Mucosa of stomach (tissue), 1 donor: Measurements from ENCODE around the gene CLINT1.

Experiments used
- H3K27me3 ChIP-seq: one replicate; pipeline ENCODE4 v1.7.0; 2013; ENCODE audit warnings: mild to moderate bottlenecking, low read length; ENCODE audit not compliant: control insufficient read depth, insufficient read depth
- H3K36me3 ChIP-seq: one replicate; pipeline ENCODE4 v1.7.0; 2013; ENCODE audit warnings: low read length; ENCODE audit not compliant: control insufficient read depth, insufficient read depth
- H3K4me1 ChIP-seq: one replicate; pipeline ENCODE4 v1.7.0; 2013; ENCODE audit warnings: mild to moderate bottlenecking, low read length; ENCODE audit not compliant: control insufficient read depth, insufficient read depth
- H3K4me3 ChIP-seq: one replicate; pipeline ENCODE4 v1.7.0; 2013; ENCODE audit warnings: low read length
- H3K9ac ChIP-seq: one replicate; pipeline ENCODE4 v1.7.0; 2013; ENCODE audit warnings: mild to moderate bottlenecking, low read length, moderate library complexity
- H3K9me3 ChIP-seq: one replicate; pipeline ENCODE4 v1.7.0; 2013; ENCODE audit warnings: mild to moderate bottlenecking, low read length, moderate library complexity; ENCODE audit not compliant: control insufficient read depth
- donor health status: Pancreatic carcinoma.

Gene CLINT1

GRCh38 chr5:157828105-157828943 lies 30.6 kb downstream of the CLINT1 start:
- Histone ChIP-seq H3K4me1 (peaks cover 24% of the 10 kb centered on the region), H3K27me3 (no peaks in the 10 kb centered on the region), H3K9ac (no peak overlapping the region)

GRCh38 chr5:157827423-157827822 lies 31.5 kb downstream of the CLINT1 start:
- H3K27me3 ChIP-seq: no peaks in the 10 kb centered on the region
- H3K4me1 ChIP-seq: peaks cover 26% of the 10 kb centered on the region
- no peaks in the 10 kb centered on the region for H3K36me3 ChIP-seq
- H3K9me3 ChIP-seq: no peaks in the 10 kb centered on the region
- H3K9ac ChIP-seq: no peak overlapping the region
- H3K4me3 ChIP-seq: no peak overlapping the region

More at GRCh38 chr5:157828105-157828943, 30.6 kb downstream of the CLINT1 start:
- Histone ChIP-seq H3K9me3 (no peaks in the 10 kb centered on the region), H3K36me3 (no peaks in the 10 kb centered on the region), H3K4me3 (no peak overlapping the region)

GRCh38 chr5:157823655-157824054 lies 35.3 kb downstream of the CLINT1 start:
- Histone ChIP-seq H3K36me3 (no peaks in the 10 kb centered on the region), H3K4me3 (no peak overlapping the region), H3K4me1 (peaks cover 37% of the 10 kb centered on the region), H3K9me3 (no peaks in the 10 kb centered on the region), H3K27me3 (no peaks in the 10 kb centered on the region), H3K9ac (no peak overlapping the region)

- no peak overlapping the region for H3K9ac ChIP-seq
- H3K27me3 ChIP-seq: no peaks in the 10 kb centered on the region
- H3K36me3 ChIP-seq: no peaks in the 10 kb centered on the region
- H3K4me3 ChIP-seq: no peak overlapping the region
- H3K4me1 ChIP-seq: peaks cover 27% of the 10 kb centered on the region
- no peaks in the 10 kb centered on the region for H3K9me3 ChIP-seq
Measured at GRCh38 chr5:157821822-157822622, 36.9 kb downstream of the CLINT1 start.

DNA sequence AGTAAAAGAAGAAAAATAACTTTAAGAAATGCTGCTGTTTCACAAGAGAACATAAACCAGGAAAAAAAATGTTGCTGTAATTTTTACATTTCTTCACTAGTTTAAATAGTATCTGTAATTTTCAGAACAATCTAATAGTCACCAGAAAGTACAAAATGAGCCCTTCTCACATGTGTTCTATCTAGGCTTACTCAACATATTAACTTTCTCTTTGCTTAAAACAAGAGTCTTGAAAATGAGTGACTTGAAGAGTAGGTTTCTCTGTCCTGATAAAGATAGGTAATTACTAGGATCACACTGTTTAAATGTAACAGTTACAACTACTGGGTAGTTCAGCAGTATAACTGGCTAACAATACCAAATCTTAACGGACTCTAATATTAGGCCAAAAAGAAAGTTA lies 37.5 kb downstream of the CLINT1 start:
- H3K27me3 ChIP-seq: no peaks in the 10 kb centered on the region
- no peaks in the 10 kb centered on the region for H3K9me3 ChIP-seq
- no peak overlapping the region for H3K9ac ChIP-seq
- no peak overlapping the region for H3K4me3 ChIP-seq
- peaks cover 27% of the 10 kb centered on the region for H3K4me1 ChIP-seq
- no peaks in the 10 kb centered on the region for H3K36me3 ChIP-seq

DNA sequence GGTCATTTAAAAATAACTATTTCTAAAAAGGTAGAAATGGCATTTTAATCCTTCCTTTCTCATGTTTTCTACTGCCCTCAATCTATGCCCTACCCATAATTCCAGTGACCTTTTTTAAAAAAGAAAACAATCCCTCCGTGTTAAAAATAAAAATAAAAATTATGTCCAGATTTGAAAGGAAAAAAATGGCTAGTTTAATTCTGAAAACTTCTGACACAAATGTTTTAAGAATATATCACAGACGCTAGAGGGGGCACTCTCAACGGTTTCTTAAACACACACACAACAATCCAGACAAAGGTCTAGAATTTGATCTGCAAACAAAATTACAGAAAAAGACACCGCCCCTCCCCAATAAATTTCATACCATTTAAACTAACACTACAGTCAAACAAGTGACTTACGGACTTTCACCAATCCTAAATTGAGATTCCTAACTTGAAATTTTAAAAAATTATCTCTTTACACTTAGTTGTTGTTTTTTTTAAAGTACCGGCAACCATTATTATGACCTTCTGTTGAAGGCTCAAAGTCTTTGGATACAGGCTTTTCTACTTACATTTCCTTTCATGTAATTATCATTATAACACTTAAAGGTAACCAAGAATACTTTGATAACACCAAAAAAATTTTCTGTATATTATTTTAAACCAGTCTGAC lies 38.2 kb downstream of the CLINT1 start:
- no peaks in the 10 kb centered on the region for H3K9me3 ChIP-seq
- H3K4me1 ChIP-seq: peaks cover 27% of the 10 kb centered on the region
- no peak overlapping the region for H3K4me3 ChIP-seq
- no peaks in the 10 kb centered on the region for H3K36me3 ChIP-seq
- no peak overlapping the region for H3K9ac ChIP-seq
- H3K27me3 ChIP-seq: no peaks in the 10 kb centered on the region

DNA sequence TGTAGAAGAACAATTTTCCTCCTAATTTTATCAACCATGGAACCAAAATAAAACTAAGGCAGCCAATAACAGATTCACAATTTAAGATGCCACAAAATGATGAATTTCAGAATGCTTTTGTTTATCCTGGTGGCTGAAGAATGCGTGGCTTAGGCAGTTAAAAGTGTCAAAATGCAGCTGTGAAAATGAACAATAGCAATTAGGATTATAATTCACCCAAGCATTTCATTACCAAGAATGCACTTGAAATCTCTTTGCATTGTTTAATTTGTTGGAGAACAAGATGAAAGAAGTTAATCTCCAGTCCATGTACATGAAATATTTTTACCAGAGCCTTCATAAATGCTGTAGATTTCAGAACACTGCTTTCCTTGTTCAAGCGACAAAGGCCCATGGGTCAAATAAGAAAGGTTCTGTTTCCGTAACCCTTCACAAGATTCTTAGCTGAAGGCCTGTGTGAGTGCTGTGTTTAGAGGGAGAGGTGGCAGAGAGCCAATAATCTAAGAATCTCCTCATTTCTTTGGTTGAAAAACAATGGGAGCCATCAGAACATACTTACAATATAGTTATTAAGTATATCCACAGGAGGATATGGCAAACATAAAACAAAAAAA lies 39.3 kb downstream of the CLINT1 start:
- H3K27me3 ChIP-seq: no peaks in the 10 kb centered on the region
- H3K4me1 ChIP-seq: peaks cover 27% of the 10 kb centered on the region
- H3K9me3 ChIP-seq: no peaks in the 10 kb centered on the region
- no peak overlapping the region for H3K9ac ChIP-seq
- no peaks in the 10 kb centered on the region for H3K36me3 ChIP-seq
- no peak overlapping the region for H3K4me3 ChIP-seq

- Histone ChIP-seq H3K4me1 (peaks cover 27% of the 10 kb centered on the region), H3K9ac (no peak overlapping the region), H3K9me3 (no peaks in the 10 kb centered on the region), H3K27me3 (no peaks in the 10 kb centered on the region), H3K36me3 (no peaks in the 10 kb centered on the region), H3K4me3 (no peak overlapping the region)
Measured at GRCh38 chr5:157818368-157818767, 40.6 kb downstream of the CLINT1 start.

DNA sequence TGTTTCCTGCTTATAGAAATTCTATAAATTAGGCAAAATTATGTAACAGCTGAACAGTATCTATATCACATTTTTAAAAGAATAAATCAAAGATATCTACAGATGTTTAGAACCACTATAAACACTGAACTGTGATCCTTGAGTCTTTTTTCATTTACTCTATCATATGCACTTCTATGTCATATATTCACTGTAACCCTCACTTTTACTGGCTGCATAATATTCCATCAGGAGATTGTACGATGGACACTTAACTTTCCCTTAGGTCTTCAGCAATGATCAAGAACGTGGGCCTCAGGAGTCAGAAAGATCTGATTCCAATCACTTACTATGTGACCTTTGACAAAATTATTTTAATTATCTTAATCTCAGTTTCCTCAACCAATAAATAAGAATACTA lies 41.0 kb downstream of the CLINT1 start:
- H3K4me1 ChIP-seq: peaks cover 23% of the 10 kb centered on the region
- H3K27me3 ChIP-seq: no peaks in the 10 kb centered on the region

DNA sequence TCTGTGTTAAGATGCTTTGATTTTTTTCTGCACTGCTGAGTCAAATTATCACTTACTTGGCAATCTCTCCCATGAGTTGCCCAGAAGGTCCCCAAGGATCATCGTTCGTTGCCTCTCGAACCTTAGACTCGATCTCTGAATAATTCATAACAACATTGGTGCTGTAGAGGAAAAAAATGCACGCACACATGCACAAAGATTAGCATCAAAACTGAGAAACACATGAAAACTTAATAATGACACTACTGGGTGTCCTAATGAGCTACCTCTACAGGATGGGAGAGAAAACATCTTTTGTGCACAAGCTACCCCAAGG lies 41.6 kb downstream of the CLINT1 start:
- no peaks in the 10 kb centered on the region for H3K27me3 ChIP-seq
- no peak overlapping the region for H3K4me3 ChIP-seq
- H3K4me1 ChIP-seq: peaks cover 17% of the 10 kb centered on the region
- no peaks in the 10 kb centered on the region for H3K9me3 ChIP-seq
- H3K9ac ChIP-seq: no peak overlapping the region
- H3K36me3 ChIP-seq: no peaks in the 10 kb centered on the region

More for the DNA sequence above, 41.0 kb downstream of the CLINT1 start:
- Histone ChIP-seq H3K9me3 (no peaks in the 10 kb centered on the region), H3K4me3 (no peak overlapping the region), H3K36me3 (no peaks in the 10 kb centered on the region), H3K9ac (no peak overlapping the region)

DNA sequence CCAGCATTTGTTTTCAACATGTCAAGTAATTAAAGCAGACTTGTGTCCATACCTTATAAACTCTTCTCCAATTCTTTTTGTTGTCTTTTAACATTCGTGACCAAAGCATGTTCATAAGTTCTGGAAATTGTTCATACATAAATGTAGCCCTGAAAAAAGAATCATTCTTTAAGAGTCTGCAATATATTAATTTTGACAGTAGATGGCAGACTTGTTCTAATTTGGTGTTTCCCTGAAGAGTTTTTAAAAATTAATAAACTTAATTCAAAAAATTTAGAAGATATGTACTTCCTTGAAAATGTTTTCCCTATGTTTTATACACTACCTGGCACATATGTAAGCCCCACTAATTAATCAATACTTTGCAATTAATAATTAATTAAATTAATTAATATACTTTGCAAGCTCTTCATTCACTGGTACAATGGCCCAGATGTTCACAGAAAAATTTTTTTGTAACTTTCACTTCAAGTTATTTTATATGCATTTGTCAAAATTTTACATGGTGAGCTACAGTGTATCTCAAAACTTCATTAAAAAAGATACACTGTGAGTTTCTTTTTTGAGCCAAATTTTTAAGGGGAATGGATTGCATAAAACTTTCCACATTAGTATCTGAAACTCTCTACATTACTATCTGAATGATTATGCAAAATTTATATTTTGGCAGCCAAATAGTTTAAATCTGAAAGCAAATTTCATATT lies 42.1 kb downstream of the CLINT1 start:
- H3K9me3 ChIP-seq: no peaks in the 10 kb centered on the region
- no peaks in the 10 kb centered on the region for H3K27me3 ChIP-seq
- H3K36me3 ChIP-seq: no peaks in the 10 kb centered on the region
- H3K9ac ChIP-seq: no peak overlapping the region
- H3K4me1 ChIP-seq: peaks cover 12% of the 10 kb centered on the region
- no peak overlapping the region for H3K4me3 ChIP-seq
